ENCODE data around the gene RESP18.

DNA sequence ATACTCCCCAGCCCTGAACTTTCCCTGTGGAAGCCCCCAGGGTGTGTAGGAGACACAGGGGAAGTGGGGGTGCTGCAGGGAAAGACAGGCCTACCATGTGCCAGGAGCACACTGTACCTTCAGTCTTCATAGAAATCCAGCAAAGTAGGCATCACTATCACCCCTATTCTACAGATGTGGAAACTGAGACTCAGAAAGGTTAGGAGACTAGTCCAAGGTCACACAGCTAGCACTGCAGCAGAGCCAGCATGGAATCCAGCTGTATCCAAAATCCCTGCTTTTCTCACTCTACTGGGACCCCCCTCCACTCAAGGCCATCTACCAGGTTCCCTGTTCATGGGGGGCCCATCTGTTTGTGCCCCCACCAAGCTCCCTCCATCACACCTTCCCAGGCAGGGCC lies 48.4 kb upstream of the RESP18 start:
- no peak for TF ChIP-seq POLR2AphosphoS5 (IDR thresholded peaks at IDR 0.05)
- no peak for TF ChIP-seq POLR2A (IDR thresholded peaks at IDR 0.05; ENCODE audit: low read depth)
- TF ChIP-seq, protein P1, sequence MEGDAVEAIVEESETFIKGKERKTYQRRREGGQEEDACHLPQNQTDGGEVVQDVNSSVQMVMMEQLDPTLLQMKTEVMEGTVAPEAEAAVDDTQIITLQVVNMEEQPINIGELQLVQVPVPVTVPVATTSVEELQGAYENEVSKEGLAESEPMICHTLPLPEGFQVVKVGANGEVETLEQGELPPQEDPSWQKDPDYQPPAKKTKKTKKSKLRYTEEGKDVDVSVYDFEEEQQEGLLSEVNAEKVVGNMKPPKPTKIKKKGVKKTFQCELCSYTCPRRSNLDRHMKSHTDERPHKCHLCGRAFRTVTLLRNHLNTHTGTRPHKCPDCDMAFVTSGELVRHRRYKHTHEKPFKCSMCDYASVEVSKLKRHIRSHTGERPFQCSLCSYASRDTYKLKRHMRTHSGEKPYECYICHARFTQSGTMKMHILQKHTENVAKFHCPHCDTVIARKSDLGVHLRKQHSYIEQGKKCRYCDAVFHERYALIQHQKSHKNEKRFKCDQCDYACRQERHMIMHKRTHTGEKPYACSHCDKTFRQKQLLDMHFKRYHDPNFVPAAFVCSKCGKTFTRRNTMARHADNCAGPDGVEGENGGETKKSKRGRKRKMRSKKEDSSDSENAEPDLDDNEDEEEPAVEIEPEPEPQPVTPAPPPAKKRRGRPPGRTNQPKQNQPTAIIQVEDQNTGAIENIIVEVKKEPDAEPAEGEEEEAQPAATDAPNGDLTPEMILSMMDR (IDR thresholded peaks at IDR 0.05), result no peak

Measured in esophagus muscularis mucosa (tissue), 3 donors.